GM19372 (cell line): Measurements from ENCODE around the gene PCSK5.

Experiments
- ATAC-seq: cut with Tn5 transposase; IDR thresholded peaks from one replicate; pipeline ENCODE4 v1.9.1; 2021; ENCODE audit warnings: mild to moderate bottlenecking, low read depth, moderate library complexity; ENCODE audit not compliant: unreplicated experiment

Gene PCSK5

DNA sequence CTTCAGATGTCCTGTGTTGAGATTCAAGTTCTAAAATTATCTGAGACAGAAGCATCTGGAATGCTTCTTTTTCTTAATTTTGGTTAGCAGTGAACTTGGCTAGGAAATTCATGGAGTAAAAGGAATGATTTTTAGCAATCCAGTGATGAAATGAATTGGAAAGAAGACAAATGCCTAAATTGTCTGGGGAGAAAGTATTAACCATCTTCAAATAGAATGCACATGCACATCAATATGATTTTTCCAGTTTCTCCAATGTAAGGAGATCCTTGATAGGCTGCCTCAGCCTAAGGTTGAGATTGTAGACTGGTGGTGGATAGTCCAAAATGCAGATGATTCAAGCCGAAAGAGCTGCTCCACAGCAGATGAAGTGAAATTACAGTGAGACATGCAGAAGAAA, 106.7 kb downstream of the PCSK5 start:
- no peak for ATAC-seq

GRCh38 chr9:75998096-75998780, 107.8 kb downstream of the PCSK5 start:
- no peak for ATAC-seq

DNA sequence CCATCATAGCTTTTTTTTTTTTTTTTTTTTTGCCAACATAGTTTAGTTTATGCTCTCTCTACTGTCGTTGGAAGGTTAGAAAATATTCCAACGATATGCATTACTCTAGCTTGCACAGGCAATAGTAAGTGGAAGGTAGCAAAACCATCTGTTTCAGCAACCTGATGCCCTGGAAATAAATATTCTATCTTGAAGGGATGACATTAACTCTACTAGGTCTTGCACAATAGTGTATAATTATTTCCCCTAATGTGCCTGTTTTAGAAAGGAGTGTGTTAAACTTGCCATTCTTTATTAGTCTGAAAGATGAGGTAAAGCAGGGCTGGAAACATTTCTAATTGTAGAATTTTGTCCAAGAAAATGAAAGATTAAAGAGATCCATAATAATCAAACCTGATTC, 111.0 kb downstream of the PCSK5 start:
- ATAC-seq = no peak

- ATAC-seq = no peak
Observed at GRCh38 chr9:76003041-76003440, 112.6 kb downstream of the PCSK5 start.

DNA sequence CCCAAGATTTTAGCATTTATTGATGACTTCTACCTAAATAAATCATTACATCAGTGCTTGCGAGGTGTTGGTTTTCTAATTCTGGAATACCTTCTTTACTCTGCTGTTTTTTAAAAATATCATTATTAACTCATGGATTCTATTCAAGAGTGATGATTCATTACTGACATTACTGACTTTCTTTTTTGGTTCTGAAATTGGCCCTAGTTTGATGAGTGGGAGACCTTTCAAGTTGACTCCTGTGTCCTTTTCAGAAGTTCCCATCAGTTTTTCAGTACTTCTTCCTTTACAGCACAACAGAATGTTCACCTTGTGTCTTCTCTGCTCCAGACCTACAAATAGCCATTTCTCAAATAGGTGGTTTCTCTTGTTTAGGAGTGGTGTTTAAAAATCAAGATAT, 114.1 kb downstream of the PCSK5 start:
- peak; percentile 55 for ATAC-seq

DNA sequence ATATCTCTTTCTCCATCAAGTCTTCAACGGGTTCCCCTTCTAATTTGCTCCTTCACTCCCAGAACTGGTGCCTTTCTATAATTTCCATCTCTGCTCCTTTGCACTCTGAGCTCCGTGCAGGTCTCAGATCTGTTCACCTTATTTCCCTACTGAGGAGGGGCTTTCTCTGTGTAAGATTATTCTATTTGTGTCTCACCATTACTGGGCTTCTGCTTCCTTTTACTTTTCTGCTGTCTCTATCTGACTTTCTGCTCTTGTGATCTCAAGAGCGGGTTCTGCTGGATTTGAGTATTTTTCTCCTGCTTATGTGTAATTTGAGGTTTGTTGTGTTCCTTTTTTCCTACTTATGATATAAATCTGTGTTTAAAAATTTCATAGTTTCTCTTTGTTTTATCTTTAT, 117.5 kb downstream of the PCSK5 start:
- no peak for ATAC-seq

- no peak for ATAC-seq
Observed at GRCh38 chr9:76013809-76014208, 123.3 kb downstream of the PCSK5 start.

DNA sequence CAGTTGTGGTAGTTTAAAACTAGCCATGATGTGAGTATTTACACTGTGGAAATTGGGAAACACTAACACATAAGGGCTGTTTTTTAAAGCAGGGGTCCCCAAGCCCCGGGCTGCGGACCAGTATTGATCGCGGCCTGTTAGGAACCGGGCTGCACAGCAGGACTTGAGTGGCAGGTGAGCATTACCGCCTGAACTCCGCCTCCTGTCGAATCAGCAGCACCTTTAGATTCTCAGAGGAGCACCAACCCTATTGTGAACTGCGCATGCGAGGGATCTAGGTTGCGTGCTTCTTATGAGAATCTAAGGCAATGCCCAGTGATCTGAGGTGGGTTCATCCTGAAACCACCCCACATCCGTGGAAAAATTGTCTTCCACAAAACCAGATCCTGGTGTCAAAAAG, 127.8 kb downstream of the PCSK5 start:
- ATAC-seq = no peak

DNA sequence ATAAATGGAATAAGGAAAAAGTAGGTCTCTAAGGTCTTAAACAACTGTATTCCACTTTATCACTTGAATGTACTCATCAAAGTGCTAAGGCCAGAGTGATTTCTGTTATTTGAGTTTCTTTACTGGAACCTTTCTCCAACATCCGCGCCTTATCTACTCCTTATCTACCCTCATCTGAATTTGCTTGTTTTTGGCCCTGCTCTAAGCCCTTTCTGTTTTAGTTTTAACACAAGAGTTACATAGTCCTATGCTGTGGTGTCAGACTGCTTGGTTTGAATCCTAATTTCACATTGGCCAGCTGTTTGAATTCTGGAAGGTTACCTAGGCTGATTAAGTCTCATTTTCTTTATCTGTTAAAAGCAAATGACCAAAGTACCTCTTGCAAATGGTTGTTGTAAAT, 128.3 kb downstream of the PCSK5 start:
- no peak for ATAC-seq

DNA sequence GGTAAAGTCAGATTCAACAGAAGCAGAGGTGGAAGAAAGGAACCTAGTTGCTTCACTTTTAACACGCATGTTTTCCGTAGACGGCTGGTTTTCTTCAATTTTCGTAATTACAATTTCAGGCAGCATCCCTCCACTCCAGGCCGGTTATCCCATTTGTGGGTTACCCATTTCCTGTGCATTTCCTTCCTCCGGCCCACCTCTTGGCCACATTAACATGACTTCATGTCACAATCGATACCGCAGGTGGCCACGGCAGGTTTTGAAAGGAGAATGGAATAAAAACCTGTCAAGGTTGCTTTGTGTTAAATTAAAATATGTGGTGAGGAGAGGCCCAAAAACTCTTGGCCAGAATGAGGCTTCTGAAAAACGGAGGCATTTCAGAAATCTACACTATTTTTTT, 130.2 kb downstream of the PCSK5 start:
- no peak for ATAC-seq

DNA sequence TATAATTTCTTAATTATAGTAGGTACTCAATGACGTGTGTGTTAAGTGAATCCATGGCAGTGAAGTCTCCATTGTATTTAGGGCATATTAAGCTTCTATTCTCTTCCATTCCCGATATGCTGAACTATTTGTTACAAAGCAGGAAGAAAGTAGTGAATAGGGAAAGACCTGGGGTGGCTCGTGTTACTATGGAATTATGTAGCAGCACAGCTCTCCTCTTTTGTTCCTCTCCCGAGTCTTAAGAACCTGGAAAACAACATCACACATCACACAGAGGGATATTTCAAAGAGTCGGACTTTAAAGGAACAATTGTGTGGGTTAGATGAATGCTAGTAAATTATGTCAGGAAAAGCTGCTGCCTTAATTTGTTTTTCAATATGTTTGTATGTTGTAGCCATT, 131.8 kb downstream of the PCSK5 start:
- no peak for ATAC-seq

GRCh38 chr9:76023715-76024195, 133.3 kb downstream of the PCSK5 start:
- no peak for ATAC-seq

DNA sequence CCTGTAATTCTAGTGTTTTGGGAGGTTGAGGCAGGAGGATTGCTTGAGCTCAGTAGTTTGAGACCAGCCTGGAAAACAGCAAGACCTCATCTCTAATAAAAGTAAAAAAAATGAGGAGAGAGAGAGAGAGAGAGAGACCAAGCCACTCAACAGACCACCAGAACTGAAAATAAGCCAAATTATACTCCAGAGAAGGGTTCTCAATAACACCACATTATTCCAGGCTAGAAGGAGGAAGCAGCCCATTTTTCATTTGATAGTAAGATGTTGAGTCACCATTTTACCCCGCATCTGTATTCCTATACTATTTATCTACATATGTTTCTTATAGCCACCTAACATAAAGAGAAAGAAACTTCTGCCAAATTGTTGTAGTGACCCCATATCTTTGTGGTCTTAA, 134.8 kb downstream of the PCSK5 start:
- ATAC-seq = no peak

DNA sequence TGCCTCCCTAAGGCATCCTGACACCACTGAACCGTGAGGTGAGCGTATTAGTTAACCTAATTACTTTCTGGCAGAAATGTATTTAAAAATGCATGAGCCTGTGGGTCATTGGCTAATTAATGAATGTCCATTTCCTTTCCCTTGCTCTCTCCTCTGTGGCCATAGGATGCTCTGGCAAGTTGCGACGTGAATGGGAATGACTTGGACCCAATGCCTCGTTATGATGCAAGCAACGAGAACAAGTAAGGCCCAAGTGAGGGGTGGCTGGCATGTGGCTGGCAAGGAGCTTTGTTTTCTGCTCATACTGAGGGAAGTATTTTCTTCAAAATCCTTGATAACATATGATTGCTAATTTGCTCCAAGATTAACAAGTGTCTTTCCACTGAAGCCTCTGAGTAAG, 136.3 kb downstream of the PCSK5 start:
- ATAC-seq = no peak

DNA sequence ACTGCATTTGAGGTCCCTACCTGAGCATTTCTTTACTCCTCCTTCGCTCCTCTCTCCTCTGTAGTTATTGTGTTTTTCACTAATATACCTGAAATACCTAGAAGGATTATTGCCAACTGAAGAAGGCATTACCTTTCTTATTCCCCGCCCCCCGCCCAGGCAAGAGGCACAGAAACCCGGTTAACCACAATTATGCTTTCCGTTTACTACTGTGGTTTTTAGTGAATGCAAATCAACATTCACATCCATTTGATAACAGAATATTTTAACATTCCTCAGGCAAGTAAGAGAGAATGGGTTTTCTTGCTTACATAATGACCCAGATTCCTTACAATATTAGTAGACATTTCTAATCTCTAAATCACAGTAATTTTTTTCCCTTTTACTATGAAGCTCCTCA, 136.9 kb downstream of the PCSK5 start:
- ATAC-seq = no peak

- no peak for ATAC-seq
Observed at GRCh38 chr9:76027861-76028260, 137.4 kb downstream of the PCSK5 start.

DNA sequence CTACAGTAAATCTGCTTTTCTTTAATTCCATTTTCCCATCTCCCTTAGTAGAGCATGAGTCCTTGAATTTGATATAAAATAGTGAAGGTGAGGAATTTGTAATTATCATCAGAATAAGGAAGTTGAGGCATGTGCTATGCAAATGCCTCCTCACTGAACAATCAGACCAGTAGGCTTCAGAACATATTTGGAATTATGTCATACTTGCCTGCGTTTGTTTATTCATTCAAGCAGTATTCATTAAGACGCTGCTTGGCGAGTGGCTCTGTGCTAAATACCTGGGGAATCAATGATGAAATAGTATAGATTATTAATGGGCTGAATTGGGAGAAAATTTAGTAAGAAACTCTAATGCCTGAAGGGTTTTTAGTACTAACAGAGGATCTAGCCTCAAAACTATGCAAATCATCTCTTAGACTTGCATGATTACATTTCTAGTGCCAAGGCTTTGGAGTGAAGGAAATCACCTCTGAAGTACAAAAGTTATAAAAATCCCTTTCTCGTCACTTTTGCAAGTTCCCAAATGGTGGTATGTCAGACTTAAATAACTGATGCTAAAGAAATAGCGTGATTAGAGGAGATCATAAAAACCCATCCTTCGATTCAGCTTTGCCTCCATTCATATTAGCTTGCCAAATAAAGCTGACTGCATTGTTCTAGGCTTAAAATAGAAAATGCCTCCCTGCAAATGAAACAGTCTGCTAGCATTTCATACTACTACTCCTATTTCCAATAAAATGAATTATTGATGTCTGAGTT, 141.7 kb downstream of the PCSK5 start:
- no peak for ATAC-seq

GRCh38 chr9:76032797-76033373, 142.4 kb downstream of the PCSK5 start:
- ATAC-seq = no peak

DNA sequence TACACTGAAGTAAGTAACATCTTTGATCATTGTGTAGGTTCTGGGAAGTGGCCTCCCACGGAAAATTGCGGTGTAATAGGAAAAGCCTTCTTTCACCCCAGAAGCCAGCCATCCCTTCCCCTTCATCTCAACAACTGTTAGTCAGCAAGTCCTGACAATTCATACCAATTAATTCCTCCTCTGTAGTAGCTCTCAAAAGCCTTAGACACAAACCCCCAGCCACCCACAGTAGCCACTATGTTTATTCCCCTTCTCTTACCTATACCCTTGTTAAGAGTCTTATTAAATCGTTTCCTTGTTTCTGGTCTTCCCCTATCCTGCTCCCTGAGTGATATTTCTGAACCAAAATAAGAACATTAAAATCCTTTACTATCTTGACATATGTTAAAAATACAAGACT, 143.6 kb downstream of the PCSK5 start:
- ATAC-seq = no peak

DNA sequence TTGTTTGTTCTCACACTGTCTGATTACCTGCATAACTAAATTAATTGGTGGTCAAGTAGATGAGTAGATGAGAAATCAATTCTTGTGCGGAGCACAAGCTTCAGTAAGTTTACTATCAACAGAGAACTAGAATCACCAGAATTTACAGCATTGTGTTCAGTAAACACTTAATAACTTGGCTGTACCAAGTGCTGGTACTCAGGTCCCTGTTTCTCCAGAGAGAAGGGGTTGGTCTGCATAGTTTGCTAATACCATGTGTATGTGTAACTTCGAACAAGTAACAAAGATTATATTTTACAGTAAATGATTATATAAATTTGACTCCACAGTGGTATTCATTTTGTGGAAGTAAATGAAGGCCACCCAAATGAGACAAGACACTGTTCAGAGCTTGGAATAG, 146.3 kb downstream of the PCSK5 start:
- ATAC-seq = no peak

GRCh38 chr9:76037587-76038225, 147.2 kb downstream of the PCSK5 start:
- no peak for ATAC-seq
